ENCODE results near the gene HAPLN3. TPM values are rescaled to one million over a fixed set of nuclear protein-coding genes. Genes with fewer than 3 reads are reported as not detected.
"Not testable (repeated sequence)": the region's sequence is repeated elsewhere in the genome, so short reads cannot be mapped to it uniquely, and the experiment has no call there.

The HAPLN3 gene
- polyA plus RNA-seq, 1 donor, result 2.8 TPM

GRCh38 chr15:88928192-88928591, 32.8 kb upstream of the HAPLN3 start:
- not testable (repeated sequence) for H3K4me3 ChIP-seq (ENCODE audit: low read length); H3K27me3 ChIP-seq (ENCODE audit: control insufficient read depth, insufficient read depth, low read length); H3K36me3 ChIP-seq (ENCODE audit: control insufficient read depth, insufficient read depth, low read length); H3K9me3 ChIP-seq (ENCODE audit: control insufficient read depth, low read depth, low read length); DNase-seq; H3K4me1 ChIP-seq (ENCODE audit: control insufficient read depth, insufficient read depth, low read length); H3K27ac ChIP-seq (ENCODE audit: low read length)

- H3K36me3 ChIP-seq (ENCODE audit: control insufficient read depth, insufficient read depth, low read length); H3K27ac ChIP-seq (ENCODE audit: low read length); H3K4me3 ChIP-seq (ENCODE audit: low read length); H3K9me3 ChIP-seq (ENCODE audit: control insufficient read depth, low read depth, low read length); DNase-seq; H3K27me3 ChIP-seq (ENCODE audit: control insufficient read depth, insufficient read depth, low read length); H3K4me1 ChIP-seq (ENCODE audit: control insufficient read depth, insufficient read depth, low read length): not testable (repeated sequence)
- 100% methylated on average over 1 of the region's 2 CpGs for WGBS (ENCODE audit: insufficient coverage, low lambda C conversion rate)
Observed at GRCh38 chr15:88925648-88926047, 30.3 kb upstream of the HAPLN3 start.

GRCh38 chr15:88920892-88921435, 25.6 kb upstream of the HAPLN3 start:
- not testable (repeated sequence) for H3K4me3 ChIP-seq (ENCODE audit: low read length); H3K27ac ChIP-seq (ENCODE audit: low read length); H3K9me3 ChIP-seq (ENCODE audit: control insufficient read depth, low read depth, low read length); DNase-seq; H3K27me3 ChIP-seq (ENCODE audit: control insufficient read depth, insufficient read depth, low read length); H3K4me1 ChIP-seq (ENCODE audit: control insufficient read depth, insufficient read depth, low read length); H3K36me3 ChIP-seq (ENCODE audit: control insufficient read depth, insufficient read depth, low read length)
- no CpG with 5 or more reads among the region's 12 CpGs for WGBS (ENCODE audit: insufficient coverage, low lambda C conversion rate)

- Histone ChIP-seq H3K27me3 (ENCODE audit: control insufficient read depth, insufficient read depth, low read length) (no peaks in the 10 kb centered on the region), H3K27ac (ENCODE audit: low read length) (no peak overlapping the region), H3K9me3 (ENCODE audit: control insufficient read depth, low read depth, low read length) (no peaks in the 10 kb centered on the region), H3K4me3 (ENCODE audit: low read length) (no peak overlapping the region), H3K36me3 (ENCODE audit: control insufficient read depth, insufficient read depth, low read length) (no peaks in the 10 kb centered on the region), H3K4me1 (ENCODE audit: control insufficient read depth, insufficient read depth, low read length) (no peaks in the 10 kb centered on the region)
- no peak for DNase-seq
- WGBS (ENCODE audit: insufficient coverage, low lambda C conversion rate), result no CpG with 5 or more reads among the region's 9 CpGs
Observed at GRCh38 chr15:88920186-88920891, 25.0 kb upstream of the HAPLN3 start.

GRCh38 chr15:88918738-88919137, 23.4 kb upstream of the HAPLN3 start:
- no peak overlapping the region for H3K27ac ChIP-seq (ENCODE audit: low read length)
- DNase-seq, result no peak
- H3K4me3 ChIP-seq (ENCODE audit: low read length), result no peak overlapping the region
- no peaks in the 10 kb centered on the region for H3K36me3 ChIP-seq (ENCODE audit: control insufficient read depth, insufficient read depth, low read length)
- H3K27me3 ChIP-seq (ENCODE audit: control insufficient read depth, insufficient read depth, low read length), result no peaks in the 10 kb centered on the region
- H3K4me1 ChIP-seq (ENCODE audit: control insufficient read depth, insufficient read depth, low read length), result no peaks in the 10 kb centered on the region
- WGBS (ENCODE audit: insufficient coverage, low lambda C conversion rate), result no CpG with 5 or more reads among the region's 4 CpGs
- no peaks in the 10 kb centered on the region for H3K9me3 ChIP-seq (ENCODE audit: control insufficient read depth, low read depth, low read length)

- DNase-seq, result no peak
- no peak overlapping the region for H3K4me3 ChIP-seq (ENCODE audit: low read length)
- H3K27me3 ChIP-seq (ENCODE audit: control insufficient read depth, insufficient read depth, low read length), result no peaks in the 10 kb centered on the region
- no peaks in the 10 kb centered on the region for H3K4me1 ChIP-seq (ENCODE audit: control insufficient read depth, insufficient read depth, low read length)
- H3K36me3 ChIP-seq (ENCODE audit: control insufficient read depth, insufficient read depth, low read length), result no peaks in the 10 kb centered on the region
- no peaks in the 10 kb centered on the region for H3K9me3 ChIP-seq (ENCODE audit: control insufficient read depth, low read depth, low read length)
- 89% methylated on average over 3 of the region's 5 CpGs for WGBS (ENCODE audit: insufficient coverage, low lambda C conversion rate)
- H3K27ac ChIP-seq (ENCODE audit: low read length), result no peak overlapping the region
Observed at GRCh38 chr15:88917760-88918159, 22.4 kb upstream of the HAPLN3 start.

GRCh38 chr15:88915354-88915753, 20.0 kb upstream of the HAPLN3 start:
- H3K4me3 ChIP-seq (ENCODE audit: low read length), result no peak overlapping the region
- no CpG with 5 or more reads among the region's 10 CpGs for WGBS (ENCODE audit: insufficient coverage, low lambda C conversion rate)

GRCh38 chr15:88913850-88914169, 18.5 kb upstream of the HAPLN3 start:
- Histone ChIP-seq H3K36me3 (ENCODE audit: control insufficient read depth, insufficient read depth, low read length) (no peaks in the 10 kb centered on the region), H3K4me3 (ENCODE audit: low read length) (peak overlapping the region; percentile 57), H3K9me3 (ENCODE audit: control insufficient read depth, low read depth, low read length) (no peaks in the 10 kb centered on the region), H3K27ac (ENCODE audit: low read length) (no peak overlapping the region), H3K4me1 (ENCODE audit: control insufficient read depth, insufficient read depth, low read length) (peaks cover 9% of the 10 kb centered on the region), H3K27me3 (ENCODE audit: control insufficient read depth, insufficient read depth, low read length) (no peaks in the 10 kb centered on the region)
- WGBS (ENCODE audit: insufficient coverage, low lambda C conversion rate), result no CpG with 5 or more reads among the region's 4 CpGs
- no peak for DNase-seq

More at GRCh38 chr15:88915354-88915753, 20.0 kb upstream of the HAPLN3 start:
- peaks cover 9% of the 10 kb centered on the region for H3K4me1 ChIP-seq (ENCODE audit: control insufficient read depth, insufficient read depth, low read length)
- H3K36me3 ChIP-seq (ENCODE audit: control insufficient read depth, insufficient read depth, low read length), result no peaks in the 10 kb centered on the region
- H3K27ac ChIP-seq (ENCODE audit: low read length), result no peak overlapping the region
- no peaks in the 10 kb centered on the region for H3K27me3 ChIP-seq (ENCODE audit: control insufficient read depth, insufficient read depth, low read length)
- DNase-seq, result no peak
- H3K9me3 ChIP-seq (ENCODE audit: control insufficient read depth, low read depth, low read length), result no peaks in the 10 kb centered on the region

- 20% methylated on average over 1 of the region's 67 CpGs for WGBS (ENCODE audit: insufficient coverage, low lambda C conversion rate)
- Histone ChIP-seq H3K27me3 (ENCODE audit: control insufficient read depth, insufficient read depth, low read length) (no peaks in the 10 kb centered on the region), H3K9me3 (ENCODE audit: control insufficient read depth, low read depth, low read length) (no peaks in the 10 kb centered on the region), H3K36me3 (ENCODE audit: control insufficient read depth, insufficient read depth, low read length) (no peaks in the 10 kb centered on the region), H3K4me1 (ENCODE audit: control insufficient read depth, insufficient read depth, low read length) (peaks cover 9% of the 10 kb centered on the region), H3K27ac (ENCODE audit: low read length) (no peak within 1 kb of the TSS), H3K4me3 (ENCODE audit: low read length) (peak within 1 kb of the TSS; percentile 57)
- peak in 1 of 2 donors; percentile 67 for DNase-seq
Observed at GRCh38 chr15:88913017-88913849, 17.9 kb upstream of the HAPLN3 start, which contains the start of gene MFGE8. Gene MFGE8 (minus strand): TSS chr15:88913379. CDS start chr15:88913319, 60 bp downstream.

- H3K27me3 ChIP-seq (ENCODE audit: control insufficient read depth, insufficient read depth, low read length), result no peaks in the 10 kb centered on the region
- peak overlapping the region; percentile 57 for H3K4me3 ChIP-seq (ENCODE audit: low read length)
- no peak overlapping the region for H3K27ac ChIP-seq (ENCODE audit: low read length)
- H3K9me3 ChIP-seq (ENCODE audit: control insufficient read depth, low read depth, low read length), result no peaks in the 10 kb centered on the region
- no peaks in the 10 kb centered on the region for H3K36me3 ChIP-seq (ENCODE audit: control insufficient read depth, insufficient read depth, low read length)
- DNase-seq, result peak in 1 of 2 donors; percentile 43
- peaks cover 9% of the 10 kb centered on the region for H3K4me1 ChIP-seq (ENCODE audit: control insufficient read depth, insufficient read depth, low read length)
- WGBS (ENCODE audit: insufficient coverage, low lambda C conversion rate), result no CpG with 5 or more reads among the region's 20 CpGs
Observed at GRCh38 chr15:88912500-88912921, 17.2 kb upstream of the HAPLN3 start.

All from large intestine (tissue), 3 donors.